Breast epithelium (tissue), 4 donors: Measurements from ENCODE around the gene DYRK3. TPM values are rescaled to one million over a fixed set of nuclear protein-coding genes. Genes with fewer than 3 reads are reported as not detected.

Experiments used
- DNase-seq, 2 donors: peaks; one replicate each; pipeline ENCODE4 v3.0.0-alpha.2; 2019; ENCODE audit warnings: low spot score in 2 of 2
- H3K27ac ChIP-seq, 2 donors: fragments of 200-600 bp; sonication (generic) in 1 of 2; one replicate each; pipeline ENCODE4 v1.5.1; 2016 to 2019; ENCODE audit warnings: mild to moderate bottlenecking in 1 of 2
- H3K27me3 ChIP-seq, 2 donors: fragments of 200-600 bp; sonication (generic) in 1 of 2; one replicate each; pipeline versions ENCODE4 v1.5.1 to v1.6.0; 2017 to 2019; ENCODE audit warnings: control low read depth in 1 of 2, mild to moderate bottlenecking in 1 of 2
- H3K36me3 ChIP-seq: fragments of 200-600 bp; one replicate; pipeline ENCODE4 v1.5.1; 2019
- H3K4me1 ChIP-seq, 2 donors: fragments of 200-600 bp; sonication (generic); one replicate each; pipeline ENCODE4 v1.5.1; 2016 to 2019; ENCODE audit warnings: control low read depth in 1 of 2
- H3K4me3 ChIP-seq, 3 donors: fragments of 200-600 bp; sonication (generic); 1 replicate in 2 of 3; 2 replicates in 1 of 3; pipeline ENCODE4 v1.5.1; 2016 to 2019; ENCODE audit warnings: mild to moderate bottlenecking in 3 of 3, moderate library complexity in 2 of 3
- H3K9me3 ChIP-seq, 2 donors: fragments of 200-600 bp; sonication (generic) in 1 of 2; one replicate each; pipeline ENCODE4 v1.5.1; 2016 to 2019; ENCODE audit warnings: control low read depth in 1 of 2
- POLR2A ChIP-seq: fragments of 450-650 bp; IDR thresholded peaks from one replicate; pipeline ENCODE4 v1.6.1; 2016; ENCODE audit warnings: antibody characterized with exemption, mild to moderate bottlenecking, moderate library complexity
- POLR2AphosphoS5 ChIP-seq, 3 donors: sonication (generic); formaldehyde crosslinking; IDR thresholded peaks; one replicate each; pipeline ENCODE4 v1.6.1; 2017; ENCODE audit warnings: antibody characterized with exemption in 3 of 3
- intact Hi-C: fragments of 100-400 bp; cut with DNase I; formaldehyde crosslinking; loops from one replicate; pipeline ENCODE4 v1.15.1; 2023; ENCODE audit warnings: low total_unique reads
- total RNA-seq, 3 donors: library from RNA; depleted of rRNA; stranded (reverse); fragments of >200 nt; gene quantifications; one replicate each; pipeline ENCODE4 v1.1.0, GENCODE V29; 2016
- TF ChIP-seq, protein P1 (sequence below), 3 donors: fragments of 450-650 bp; IDR thresholded peaks; one replicate each; pipeline ENCODE4 v1.5.1; 2016 to 2017; ENCODE audit warnings: antibody characterized with exemption in 3 of 3, mild to moderate bottlenecking in 3 of 3, moderate library complexity in 3 of 3

The DYRK3 gene
- total RNA-seq, 3 donors from 2014 or later: 7.8 to 39.4 (median 14.1) TPM

DNA sequence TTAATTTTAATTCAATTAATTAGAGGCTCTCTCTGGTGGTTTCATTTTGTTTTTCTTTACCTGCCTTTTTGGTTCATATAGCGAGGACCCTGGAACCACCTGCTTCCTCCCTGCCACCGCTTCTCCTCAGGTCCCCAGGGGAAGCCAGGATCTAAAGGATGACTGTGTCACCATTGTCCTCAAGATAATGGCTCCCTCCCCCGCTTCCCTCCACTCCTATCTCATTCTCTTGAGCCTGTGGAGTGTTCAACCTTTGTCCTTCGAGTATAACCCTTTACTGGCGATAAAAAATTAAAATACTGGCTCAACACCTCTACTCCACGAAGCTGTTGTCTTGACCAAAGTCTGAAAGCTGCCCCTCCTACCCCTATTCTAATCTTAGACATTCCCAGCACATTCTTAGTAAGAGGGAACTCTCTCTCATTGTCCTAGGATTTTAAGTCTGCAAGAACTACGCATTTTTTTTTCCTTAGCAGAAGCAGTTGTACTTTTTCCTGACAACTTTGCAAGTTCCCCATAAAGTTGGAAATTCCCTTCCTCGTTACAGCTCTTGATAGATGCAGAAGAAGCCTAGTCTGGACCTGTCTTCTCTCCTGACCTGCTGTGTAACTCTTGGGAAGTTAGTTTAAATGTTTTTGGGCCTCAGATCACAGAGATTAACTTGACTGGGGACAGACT lies 36.8 kb downstream of the DYRK3 start:
- H3K4me1 ChIP-seq: peaks cover 0 to 20% of the 10 kb centered on the region in 2 donors
- no peaks in the 10 kb centered on the region for H3K36me3 ChIP-seq
- no peaks in the 10 kb centered on the region for H3K27me3 ChIP-seq
- H3K27ac ChIP-seq: peak overlapping the region; percentile 44 to 95
- no peaks in the 10 kb centered on the region for H3K9me3 ChIP-seq
- no peak for DNase-seq
- intact Hi-C loops: no loop called here
- TF ChIP-seq, protein P1, sequence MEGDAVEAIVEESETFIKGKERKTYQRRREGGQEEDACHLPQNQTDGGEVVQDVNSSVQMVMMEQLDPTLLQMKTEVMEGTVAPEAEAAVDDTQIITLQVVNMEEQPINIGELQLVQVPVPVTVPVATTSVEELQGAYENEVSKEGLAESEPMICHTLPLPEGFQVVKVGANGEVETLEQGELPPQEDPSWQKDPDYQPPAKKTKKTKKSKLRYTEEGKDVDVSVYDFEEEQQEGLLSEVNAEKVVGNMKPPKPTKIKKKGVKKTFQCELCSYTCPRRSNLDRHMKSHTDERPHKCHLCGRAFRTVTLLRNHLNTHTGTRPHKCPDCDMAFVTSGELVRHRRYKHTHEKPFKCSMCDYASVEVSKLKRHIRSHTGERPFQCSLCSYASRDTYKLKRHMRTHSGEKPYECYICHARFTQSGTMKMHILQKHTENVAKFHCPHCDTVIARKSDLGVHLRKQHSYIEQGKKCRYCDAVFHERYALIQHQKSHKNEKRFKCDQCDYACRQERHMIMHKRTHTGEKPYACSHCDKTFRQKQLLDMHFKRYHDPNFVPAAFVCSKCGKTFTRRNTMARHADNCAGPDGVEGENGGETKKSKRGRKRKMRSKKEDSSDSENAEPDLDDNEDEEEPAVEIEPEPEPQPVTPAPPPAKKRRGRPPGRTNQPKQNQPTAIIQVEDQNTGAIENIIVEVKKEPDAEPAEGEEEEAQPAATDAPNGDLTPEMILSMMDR (IDR thresholded peaks at IDR 0.05): no peak
- no peak overlapping the region for H3K4me3 ChIP-seq

DNA sequence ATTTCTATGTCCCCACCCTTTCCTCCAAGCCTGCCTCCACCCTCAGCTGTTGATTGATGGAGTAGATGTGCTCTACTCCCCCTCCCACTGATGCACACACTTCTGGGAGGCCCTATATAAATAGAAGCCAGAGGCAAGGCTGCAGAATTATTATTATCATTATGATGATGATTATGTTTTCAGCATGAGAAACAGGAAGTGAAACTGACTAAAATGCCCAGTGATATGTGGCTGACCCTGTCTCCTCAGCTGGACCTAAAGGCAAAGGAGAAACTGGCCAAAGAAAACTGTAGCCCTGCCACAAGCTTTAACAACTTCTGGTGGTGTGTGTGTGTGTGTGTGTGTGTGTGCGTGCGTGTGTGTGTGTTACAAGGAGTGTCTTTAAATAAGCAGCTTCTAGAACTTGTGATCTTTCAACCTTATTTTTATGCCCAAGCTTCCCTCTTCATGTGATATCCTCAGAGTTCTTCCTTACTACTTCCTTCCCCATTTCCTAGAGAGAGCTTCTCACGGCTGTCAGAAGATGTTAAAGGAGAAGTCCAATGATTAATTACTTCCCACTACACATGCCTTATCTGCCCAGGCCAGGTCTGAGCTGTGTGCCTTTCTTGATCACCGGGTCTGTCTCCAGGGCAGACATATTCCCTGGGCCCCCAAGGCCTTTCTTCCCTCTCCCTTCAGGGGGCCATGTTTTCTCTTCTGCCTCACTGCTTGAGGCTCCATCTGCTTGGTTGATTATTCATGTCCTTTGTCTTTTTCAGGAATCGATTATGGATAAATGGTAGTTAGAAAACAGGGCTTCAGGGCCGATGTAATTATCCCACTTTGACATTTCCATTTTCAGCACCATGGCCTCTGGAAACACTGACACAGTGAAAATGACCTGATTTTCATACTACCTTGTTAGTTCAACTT lies 37.8 kb downstream of the DYRK3 start:
- Histone ChIP-seq H3K27ac (peak overlapping the region; percentile 44 to 95), H3K27me3 (no peaks in the 10 kb centered on the region), H3K9me3 (no peaks in the 10 kb centered on the region), H3K4me3 (no peak overlapping the region), H3K4me1 (peaks cover 0 to 20% of the 10 kb centered on the region in 2 donors), H3K36me3 (no peaks in the 10 kb centered on the region)
- no peak for TF ChIP-seq POLR2A
- intact Hi-C loops: no loop called here
- no peak for DNase-seq

DNA sequence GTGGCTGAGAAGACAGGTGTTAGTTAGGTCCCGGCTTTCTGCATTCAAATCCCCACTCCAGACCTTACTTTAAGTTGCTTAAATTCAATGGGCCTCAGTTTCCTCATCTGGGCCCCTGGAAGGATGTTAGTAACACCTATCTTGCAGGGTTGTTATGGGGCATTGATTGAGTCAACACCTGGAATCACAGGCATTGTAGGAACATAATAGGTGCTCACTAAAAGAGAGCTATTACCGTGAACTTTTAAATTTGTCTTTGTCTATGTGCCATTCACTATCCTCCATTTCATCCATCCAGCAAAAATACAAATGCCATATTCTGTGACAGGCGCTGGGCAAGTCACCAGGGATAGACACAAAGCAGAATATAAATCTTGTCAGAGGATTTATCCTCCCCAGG lies 38.9 kb downstream of the DYRK3 start:
- H3K4me3 ChIP-seq: no peak overlapping the region
- no peak for DNase-seq
- no peaks in the 10 kb centered on the region for H3K9me3 ChIP-seq
- peaks cover 0 to 20% of the 10 kb centered on the region in 2 donors for H3K4me1 ChIP-seq
- no peaks in the 10 kb centered on the region for H3K36me3 ChIP-seq
- intact Hi-C loops: no loop called here
- TF ChIP-seq, protein P1 (IDR thresholded peaks at IDR 0.05): no peak
- no peak for TF ChIP-seq POLR2AphosphoS5 (IDR thresholded peaks at IDR 0.05)
- TF ChIP-seq POLR2A: no peak
- no peaks in the 10 kb centered on the region for H3K27me3 ChIP-seq
- peak overlapping the region; percentile 91 to 95 for H3K27ac ChIP-seq

DNA sequence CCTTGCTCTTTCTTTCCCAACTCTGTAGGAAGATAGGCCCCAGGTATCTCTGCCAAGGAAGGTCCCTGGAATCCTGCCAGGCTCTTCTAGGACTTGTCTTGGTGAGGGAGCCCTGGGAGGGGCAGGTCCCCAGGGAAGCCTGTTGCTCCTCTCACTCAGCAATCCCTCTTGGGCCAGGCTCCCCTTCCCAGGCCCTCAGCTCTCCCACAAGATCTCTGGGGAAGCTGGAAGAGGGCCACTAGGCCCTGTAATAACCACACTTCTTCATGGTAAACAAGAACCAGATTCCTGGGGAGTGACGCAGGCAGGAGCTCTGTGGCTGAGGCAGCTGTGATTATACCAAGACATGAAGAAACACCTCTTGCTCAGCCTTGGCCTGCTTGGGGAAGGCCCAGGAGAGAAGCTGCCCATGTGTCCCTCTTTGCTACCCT lies 39.4 kb downstream of the DYRK3 start:
- no peaks in the 10 kb centered on the region for H3K9me3 ChIP-seq
- peak overlapping the region; percentile 91 to 95 for H3K27ac ChIP-seq
- DNase-seq: peak; percentile 78 to 95
- peaks cover 0 to 20% of the 10 kb centered on the region in 2 donors for H3K4me1 ChIP-seq
- no peaks in the 10 kb centered on the region for H3K27me3 ChIP-seq
- intact Hi-C loops: no loop called here
- H3K36me3 ChIP-seq: no peaks in the 10 kb centered on the region
- TF ChIP-seq POLR2AphosphoS5 (IDR thresholded peaks at IDR 0.05) (no peak), POLR2A (no peak)
- TF ChIP-seq, protein P1 (IDR thresholded peaks at IDR 0.05): no peak
- H3K4me3 ChIP-seq: no peak overlapping the region

DNA sequence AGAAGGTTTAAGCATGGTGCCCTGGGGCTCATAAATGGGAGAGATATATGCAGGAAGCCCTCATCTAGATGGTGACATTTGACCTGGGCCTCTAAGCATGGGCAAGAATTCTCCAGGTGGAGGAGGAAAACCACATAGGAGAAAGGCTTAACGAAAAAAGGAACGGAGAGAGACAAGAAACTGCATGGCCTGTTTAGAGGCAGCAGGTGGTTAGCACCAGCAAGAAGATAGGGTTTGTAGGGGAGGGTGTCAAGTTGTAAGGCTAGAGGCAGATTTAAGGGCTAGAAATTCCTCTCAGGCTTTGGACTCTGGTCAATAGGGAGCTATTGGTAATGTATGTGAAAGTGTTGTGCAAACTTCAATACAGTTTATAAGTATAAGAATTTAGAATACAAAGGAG lies 41.2 kb downstream of the DYRK3 start:
- Histone ChIP-seq H3K27ac (peak overlapping the region in 1 of 2 donors; percentile 95), H3K4me3 (no peak overlapping the region), H3K9me3 (no peaks in the 10 kb centered on the region), H3K4me1 (peaks cover 0 to 20% of the 10 kb centered on the region in 2 donors), H3K27me3 (no peaks in the 10 kb centered on the region), H3K36me3 (no peaks in the 10 kb centered on the region)
- TF ChIP-seq, protein P1 (IDR thresholded peaks at IDR 0.05): no peak
- TF ChIP-seq POLR2AphosphoS5 (IDR thresholded peaks at IDR 0.05) (no peak), POLR2A (no peak)
- DNase-seq: no peak
- intact Hi-C loops: no loop called here
